Esophagus muscularis mucosa (tissue), 3 donors: ENCODE measurements around the gene THEMIS.

ENCODE experiments used
- CTCF ChIP-seq, 3 experiments: fragments of 200-600 bp in 2 of 3; fragments of 450-650 bp in 1 of 3; sonication (generic) in 2 of 3; IDR thresholded peaks; one replicate each; pipeline ENCODE4 v1.5.1; 2017 to 2019; ENCODE audit warnings: antibody characterized with exemption in 3 of 3, mild to moderate bottlenecking in 2 of 3, moderate library complexity in 1 of 3
- EP300 ChIP-seq: sonication (generic); formaldehyde crosslinking; IDR thresholded peaks from one replicate; pipeline ENCODE4 v1.6.1; 2017; ENCODE audit warnings: antibody characterized with exemption

- TF ChIP-seq EP300, result no peak
- no peak for TF ChIP-seq CTCF (IDR thresholded peaks at IDR 0.05)
Observed at GRCh38 chr6:127706216-127706615, 194.6 kb downstream of the THEMIS start.
